Neural cell (in vitro differentiated cells): ENCODE results near the gene PDCD1.

Source experiments
- EP300 ChIP-seq: fragments of 450-650 bp; conservative IDR thresholded peaks from 2 replicates; pipeline ENCODE4 v1.6.1; 2014; ENCODE audit warnings: antibody characterized with exemption, mild to moderate bottlenecking, moderate library complexity; ENCODE audit not compliant: poor library complexity, severe bottlenecking
- EZH2 ChIP-seq: fragments of 200-600, 300-800 bp; shearing (Covaris generic), sonication (generic); IDR thresholded peaks from 2 replicates; pipeline ENCODE4 v1.6.1; 2014; ENCODE audit warnings: antibody characterized with exemption, low read length, borderline replicate concordance, mild to moderate bottlenecking; ENCODE audit not compliant: insufficient read depth, poor library complexity, severe bottlenecking
- MXI1 ChIP-seq: fragments of 450-650 bp; conservative IDR thresholded peaks from 2 replicates; pipeline ENCODE4 v1.6.1; 2014; ENCODE audit warnings: antibody characterized with exemption, mild to moderate bottlenecking; ENCODE audit not compliant: poor library complexity, severe bottlenecking
- POLR2AphosphoS5 ChIP-seq: IDR thresholded peaks from 2 replicates; pipeline ENCODE4 v1.6.1; 2012
- RAD21 ChIP-seq: fragments of 450-650 bp; conservative IDR thresholded peaks from 2 replicates; pipeline ENCODE4 v1.6.1; 2014; ENCODE audit warnings: antibody characterized with exemption, mild to moderate bottlenecking, moderate library complexity
- SMC3 ChIP-seq: fragments of 450-650 bp; conservative IDR thresholded peaks from 2 replicates; pipeline ENCODE4 v1.6.1; 2014; ENCODE audit warnings: antibody characterized with exemption, mild to moderate bottlenecking, moderate library complexity; ENCODE audit not compliant: poor library complexity
- TAF1 ChIP-seq: IDR thresholded peaks from 2 replicates; pipeline ENCODE4 v1.6.1; 2012; ENCODE audit warnings: low read depth
- TF ChIP-seq, protein P1 (sequence below): fragments of 450-650 bp; IDR thresholded peaks from 2 replicates; pipeline ENCODE4 v1.5.1; 2014; ENCODE audit warnings: antibody characterized with exemption, mild to moderate bottlenecking, moderate library complexity; ENCODE audit not compliant: poor library complexity, severe bottlenecking

DNA sequence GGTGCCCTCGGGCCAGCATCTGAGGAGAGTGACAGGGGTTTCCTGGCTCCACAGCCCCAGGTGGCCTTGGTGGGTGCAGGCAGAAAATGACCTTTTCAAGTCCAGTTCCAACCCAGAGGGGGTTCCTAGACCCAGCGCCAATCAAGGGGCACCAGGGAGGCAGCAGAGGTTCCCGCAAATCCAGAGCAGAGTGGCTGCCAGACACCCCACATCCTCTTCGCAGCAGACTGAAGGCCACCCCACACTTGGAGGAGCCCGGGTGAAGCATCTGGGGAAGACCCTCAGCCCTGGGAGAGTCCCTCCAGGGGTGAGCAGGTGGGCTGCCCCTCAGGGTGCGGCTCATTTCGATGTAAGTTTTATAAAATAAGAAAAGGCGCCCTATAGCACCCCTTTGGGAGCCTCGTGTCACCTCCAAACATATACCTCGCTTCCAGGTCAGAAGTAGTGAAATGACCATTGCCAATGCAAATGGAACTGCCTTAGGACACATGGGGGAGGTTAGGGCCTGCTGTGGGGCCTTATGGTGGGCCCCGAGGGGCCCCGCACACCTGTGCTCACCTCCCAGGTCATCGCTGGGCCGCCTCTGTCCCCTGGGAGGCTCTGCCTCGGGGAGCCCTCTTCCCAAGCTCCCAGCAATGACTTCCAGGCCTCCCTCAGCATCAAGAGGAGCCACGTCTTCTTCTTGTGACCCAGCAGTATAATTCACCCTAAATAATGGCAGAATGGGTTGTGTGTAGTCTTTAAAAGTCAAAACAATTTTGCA, 21.8 kb upstream of the PDCD1 start:
- TF ChIP-seq, protein P1, sequence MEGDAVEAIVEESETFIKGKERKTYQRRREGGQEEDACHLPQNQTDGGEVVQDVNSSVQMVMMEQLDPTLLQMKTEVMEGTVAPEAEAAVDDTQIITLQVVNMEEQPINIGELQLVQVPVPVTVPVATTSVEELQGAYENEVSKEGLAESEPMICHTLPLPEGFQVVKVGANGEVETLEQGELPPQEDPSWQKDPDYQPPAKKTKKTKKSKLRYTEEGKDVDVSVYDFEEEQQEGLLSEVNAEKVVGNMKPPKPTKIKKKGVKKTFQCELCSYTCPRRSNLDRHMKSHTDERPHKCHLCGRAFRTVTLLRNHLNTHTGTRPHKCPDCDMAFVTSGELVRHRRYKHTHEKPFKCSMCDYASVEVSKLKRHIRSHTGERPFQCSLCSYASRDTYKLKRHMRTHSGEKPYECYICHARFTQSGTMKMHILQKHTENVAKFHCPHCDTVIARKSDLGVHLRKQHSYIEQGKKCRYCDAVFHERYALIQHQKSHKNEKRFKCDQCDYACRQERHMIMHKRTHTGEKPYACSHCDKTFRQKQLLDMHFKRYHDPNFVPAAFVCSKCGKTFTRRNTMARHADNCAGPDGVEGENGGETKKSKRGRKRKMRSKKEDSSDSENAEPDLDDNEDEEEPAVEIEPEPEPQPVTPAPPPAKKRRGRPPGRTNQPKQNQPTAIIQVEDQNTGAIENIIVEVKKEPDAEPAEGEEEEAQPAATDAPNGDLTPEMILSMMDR = no peak
- TF ChIP-seq EP300 (no peak), TAF1 (no peak), POLR2AphosphoS5 (no peak), RAD21 (no peak), EZH2 (no peak), SMC3 (no peak), MXI1 (no peak)
